ENCODE measurements around the gene WAS.
"Not testable (repeated sequence)": the region's sequence is repeated elsewhere in the genome, so short reads cannot be mapped to it uniquely, and the experiment has no call there.

GRCh38 chrX:48654746-48655145 lies 28.9 kb upstream of the WAS start:
- not testable (repeated sequence) for TF ChIP-seq CTCF, POLR2A (IDR thresholded peaks at IDR 0.05)
